Raji (cell line): ENCODE measurements around the gene CD109.

Source experiments
- POLR2A ChIP-seq: IDR thresholded peaks from 2 replicates; pipeline ENCODE4 v1.6.1; 2011; ENCODE audit warnings: low read depth, low read length, control low read depth; ENCODE audit not compliant: insufficient read depth

Gene CD109

DNA sequence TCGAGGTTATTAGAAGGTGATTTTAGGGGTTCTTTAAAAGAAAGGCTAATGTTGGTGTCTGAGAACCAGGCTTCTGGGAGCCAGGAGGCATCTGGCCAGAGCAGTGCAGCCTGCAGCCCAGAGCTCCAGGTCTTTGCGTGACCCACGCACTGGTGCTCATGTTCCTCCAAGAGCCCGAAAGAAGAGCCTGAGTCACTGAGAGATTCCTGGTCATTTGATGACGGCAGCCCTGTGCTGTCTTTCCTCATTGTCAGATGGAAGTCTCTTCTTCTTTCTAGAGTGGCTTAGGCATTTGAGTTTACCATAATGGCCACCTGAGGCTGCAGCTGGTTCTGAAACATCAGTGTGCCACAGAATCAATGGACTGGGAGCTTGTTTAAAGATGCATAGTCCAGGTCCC, 46.4 kb downstream of the CD109 start:
- TF ChIP-seq POLR2A, result no peak

DNA sequence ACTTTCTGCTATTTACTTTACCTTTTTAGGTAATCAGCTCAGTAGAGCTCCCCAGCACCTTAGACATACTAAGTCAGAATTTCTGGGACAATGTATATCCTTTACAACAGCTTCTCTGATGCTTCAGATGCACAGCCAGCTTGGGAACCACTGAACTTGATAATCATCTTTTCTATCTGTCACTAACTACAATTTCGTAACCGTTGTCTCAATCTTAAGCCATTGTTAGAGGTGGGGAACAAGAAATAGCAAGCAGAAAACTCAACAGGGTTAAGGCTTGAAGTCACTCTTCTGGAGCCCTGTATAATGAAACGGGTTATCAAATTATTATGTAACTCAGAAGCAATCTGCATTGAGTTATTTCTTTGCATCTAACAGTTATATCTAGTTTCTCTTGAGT, 47.1 kb downstream of the CD109 start:
- TF ChIP-seq POLR2A, result no peak

- no peak for TF ChIP-seq POLR2A
Observed at GRCh38 chr6:73743556-73743955, 47.6 kb downstream of the CD109 start.

- no peak for TF ChIP-seq POLR2A
Observed at GRCh38 chr6:73746787-73747186, 50.8 kb downstream of the CD109 start.

DNA sequence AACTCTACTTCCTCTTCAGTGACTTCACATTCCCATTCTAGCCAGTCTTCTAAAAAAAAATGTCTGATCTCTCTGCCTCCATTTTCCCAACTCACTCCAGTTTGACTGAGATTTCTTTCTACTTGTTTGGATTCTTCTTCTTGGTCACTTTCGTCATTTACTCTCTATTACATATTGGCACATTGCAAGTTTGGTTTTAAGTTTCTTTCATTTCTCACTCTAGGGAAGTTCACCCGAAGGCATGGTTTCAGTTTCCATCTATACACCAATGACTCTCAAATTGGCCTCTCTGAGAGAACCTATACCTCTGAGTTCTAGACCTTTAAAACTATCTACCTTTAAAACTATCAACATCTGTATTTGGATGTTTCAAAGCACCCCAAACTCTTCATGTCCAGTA, 51.3 kb downstream of the CD109 start:
- TF ChIP-seq POLR2A, result no peak

GRCh38 chr6:73752943-73753342, 56.9 kb downstream of the CD109 start:
- no peak for TF ChIP-seq POLR2A

DNA sequence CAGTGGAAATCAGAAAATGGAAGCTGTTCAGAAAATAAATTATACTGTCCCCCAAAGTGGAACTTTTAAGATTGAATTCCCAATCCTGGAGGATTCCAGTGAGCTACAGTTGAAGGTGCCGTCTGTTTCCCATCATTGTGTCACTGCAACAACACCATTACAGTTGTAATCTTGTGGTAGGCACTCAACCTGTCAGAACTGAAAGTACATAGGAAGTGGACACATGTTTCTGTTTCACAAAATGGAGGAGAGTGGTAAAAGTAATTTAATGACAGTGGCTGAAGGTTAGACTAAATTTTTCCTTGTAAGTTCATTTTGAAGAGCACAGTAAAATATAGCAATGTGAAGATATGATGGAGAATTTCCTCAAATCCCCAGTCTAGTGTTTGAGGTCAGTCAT, 70.0 kb downstream of the CD109 start:
- no peak for TF ChIP-seq POLR2A

DNA sequence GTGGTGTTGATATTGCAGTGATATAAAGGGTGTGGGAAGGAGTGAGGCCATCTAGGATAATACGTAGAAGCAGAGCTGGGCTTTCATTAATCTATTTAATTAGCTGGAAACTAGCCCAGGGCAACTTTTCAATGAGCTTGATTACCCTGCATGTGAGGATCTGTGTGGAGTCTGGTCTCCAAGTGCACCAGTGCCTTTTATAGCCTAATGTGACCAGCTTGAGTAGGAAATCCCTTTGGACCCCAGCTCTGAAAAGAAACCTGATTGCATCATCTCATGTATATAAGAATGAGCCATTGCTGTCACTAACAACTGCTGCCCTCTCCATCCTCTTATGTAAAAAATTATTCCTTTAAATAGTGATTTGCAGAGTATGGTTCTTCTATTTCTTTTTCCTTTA, 72.6 kb downstream of the CD109 start:
- no peak for TF ChIP-seq POLR2A

DNA sequence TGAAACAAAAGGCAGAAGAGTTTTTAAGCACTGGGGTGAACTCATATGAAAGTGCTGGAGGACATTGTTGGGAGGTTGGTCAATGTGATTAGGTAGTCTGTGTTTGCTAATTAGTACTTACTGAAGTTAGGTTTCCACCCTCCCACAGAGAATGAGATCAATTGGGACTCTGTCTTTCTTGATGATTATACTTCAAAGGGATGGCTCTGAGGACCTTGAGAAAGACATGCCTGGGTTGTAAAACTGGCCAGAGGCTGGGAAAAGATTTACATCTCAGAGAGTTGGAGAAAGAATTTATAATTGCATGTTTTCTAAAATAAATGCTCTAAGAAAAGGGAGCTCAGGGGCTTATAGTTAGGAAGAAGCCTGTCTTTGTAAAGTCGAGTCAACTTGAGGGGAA, 74.0 kb downstream of the CD109 start:
- TF ChIP-seq POLR2A, result no peak

DNA sequence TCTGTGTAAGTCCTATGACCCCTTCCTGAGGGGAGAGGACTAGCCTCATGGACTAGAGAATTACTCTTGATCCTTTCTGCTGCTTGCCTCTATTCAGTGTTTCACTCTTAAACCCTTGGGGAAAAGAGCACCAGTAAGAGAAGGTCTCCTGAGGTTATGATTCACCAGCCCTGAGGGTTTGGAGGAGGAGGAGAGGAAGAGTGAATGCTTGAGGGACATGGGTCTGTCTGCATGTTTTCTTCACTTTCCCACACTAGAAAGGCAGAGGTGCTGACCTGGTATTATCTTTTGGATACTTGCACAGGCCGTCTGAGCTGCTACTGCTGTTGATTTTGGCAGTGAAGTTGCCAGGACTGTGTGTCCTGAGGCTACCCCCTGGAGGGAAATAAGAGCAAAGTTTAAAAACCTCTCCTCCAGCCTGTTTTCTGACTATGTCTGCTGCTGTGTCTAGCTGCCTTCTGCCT, 78.3 kb downstream of the CD109 start:
- TF ChIP-seq POLR2A, result no peak

DNA sequence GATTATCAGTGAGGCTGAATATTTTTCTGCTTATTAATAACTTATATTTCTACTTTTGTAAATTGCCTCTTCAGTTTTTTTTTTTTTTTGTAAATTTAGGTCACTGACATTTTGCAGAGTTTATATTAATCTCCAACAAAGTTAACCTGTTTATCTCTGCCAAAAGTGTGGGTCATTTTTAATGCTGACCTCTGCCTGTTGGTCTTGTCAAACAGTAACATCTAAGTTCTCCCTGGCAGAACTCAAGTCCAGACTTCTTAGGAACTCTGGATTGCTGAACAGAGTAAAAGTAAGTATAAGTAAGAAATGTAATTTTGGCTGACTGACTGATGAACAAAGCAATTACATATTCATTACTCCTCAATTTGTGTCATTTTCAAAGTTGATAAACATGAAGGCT, 83.9 kb downstream of the CD109 start:
- no peak for TF ChIP-seq POLR2A

GRCh38 chr6:73782911-73783310, 86.9 kb downstream of the CD109 start:
- TF ChIP-seq POLR2A, result no peak

DNA sequence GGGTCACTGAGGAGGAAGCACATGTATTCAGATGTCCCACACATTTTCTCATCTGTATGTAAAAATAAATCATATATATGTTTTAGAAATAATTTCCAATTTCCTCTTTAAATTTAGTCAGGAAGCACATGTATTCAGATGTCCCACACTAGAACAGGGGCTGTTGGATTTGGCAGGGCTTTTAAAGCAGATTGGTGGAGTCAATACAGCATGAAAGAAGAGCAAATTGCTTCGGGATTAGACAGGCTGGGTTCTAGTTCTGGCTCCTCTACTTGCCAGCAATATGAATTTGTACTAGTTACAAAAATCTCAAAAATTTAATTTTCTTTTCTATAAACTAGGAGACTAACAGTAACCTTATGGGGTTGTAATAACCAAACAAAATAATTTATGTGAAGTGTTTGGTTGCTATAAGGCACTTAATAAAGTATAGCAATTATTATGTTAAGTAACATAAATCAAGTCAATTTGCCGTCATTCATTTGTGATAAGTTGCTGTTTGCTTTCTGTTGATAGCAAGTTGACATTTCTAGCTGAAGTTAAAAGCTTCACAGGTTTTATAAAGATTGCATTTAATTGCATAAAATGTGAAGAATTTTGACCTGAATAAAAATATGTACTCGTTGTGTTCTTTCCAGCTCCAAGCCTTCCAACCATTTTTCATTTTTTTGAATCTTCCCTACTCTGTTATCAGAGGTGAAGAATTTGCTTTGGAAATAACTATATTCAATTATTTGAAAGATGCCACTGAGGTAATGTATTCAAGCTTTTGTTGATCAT, 88.9 kb downstream of the CD109 start:
- TF ChIP-seq POLR2A, result no peak

GRCh38 chr6:73790574-73790973, 94.6 kb downstream of the CD109 start:
- TF ChIP-seq POLR2A, result no peak

DNA sequence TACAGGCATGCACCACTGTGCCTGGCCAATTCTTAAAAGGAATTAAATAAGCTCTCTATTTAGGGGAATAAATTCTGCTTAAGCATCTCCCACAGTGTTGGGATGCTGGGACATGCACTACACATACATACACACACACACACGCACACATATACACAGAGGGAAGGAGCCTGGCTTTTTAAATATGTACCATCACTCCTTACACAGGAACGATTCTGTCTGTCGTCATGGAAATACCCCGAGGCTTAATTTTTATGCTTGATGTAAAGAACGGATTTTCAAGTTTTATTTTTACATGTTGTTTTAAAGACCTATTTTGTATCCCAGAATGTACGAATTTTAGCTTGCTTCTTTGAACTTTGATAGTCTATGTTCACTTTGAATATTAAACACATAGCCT, 95.3 kb downstream of the CD109 start:
- no peak for TF ChIP-seq POLR2A

GRCh38 chr6:73792738-73793137, 96.7 kb downstream of the CD109 start:
- no peak for TF ChIP-seq POLR2A

- TF ChIP-seq POLR2A, result no peak
Observed at GRCh38 chr6:73796881-73797280, 100.9 kb downstream of the CD109 start.
